CD4-positive, alpha-beta T cell (primary cell): ENCODE results near the gene ZNF655. TPM values are rescaled to one million over a fixed set of nuclear protein-coding genes. Genes with fewer than 3 reads are reported as not detected.

Experiments used
- ATAC-seq: fragments of 200-7000 bp; cut with Tn5 transposase; one replicate; pipeline ENCODE4 v1.10.0; 2022; ENCODE audit warnings: mild to moderate bottlenecking; ENCODE audit not compliant: poor library complexity
- CTCF ChIA-PET: fragments of 350-600 bp; sonication (Branson Sonifier 250); formaldehyde crosslinking; loops from one replicate; lab custom pipeline; 2021; ENCODE audit warnings: antibody characterized with exemption, inconsistent platforms; lab: Charles Lee
- POLR2A ChIA-PET: fragments of 350-600 bp; sonication (Branson Sonifier 250); formaldehyde crosslinking; loops from one replicate; lab custom pipeline; 2021; ENCODE audit warnings: antibody characterized with exemption, inconsistent platforms; lab: Charles Lee
- DNase-seq, 14 experiments: peaks; one replicate each; pipeline ENCODE4 v3.0.0-alpha.2; 2013 to 2020; ENCODE audit warnings: mixed read lengths in 2 of 14
- H3K27ac ChIP-seq, 2 donors: one replicate each; pipeline versions ENCODE4 v1.5.1 to v1.7.0; 2013; ENCODE audit warnings: low read length in 2 of 2, low read depth in 1 of 2, mild to moderate bottlenecking in 1 of 2
- H3K27me3 ChIP-seq, 2 experiments: 1 replicate in 1 of 2; 2 replicates in 1 of 2; pipeline versions ENCODE4 v1.6.1 to v1.7.0; 2013; ENCODE audit warnings: low read length in 2 of 2, control low read depth in 1 of 2, mild to moderate bottlenecking in 1 of 2, moderate library complexity in 1 of 2; ENCODE audit not compliant: insufficient read depth in 2 of 2, control insufficient read depth in 1 of 2
- H3K36me3 ChIP-seq: one replicate; pipeline ENCODE4 v1.6.1; 2013; ENCODE audit warnings: low read length, control low read depth; ENCODE audit not compliant: insufficient read depth
- H3K4me1 ChIP-seq: one replicate; pipeline ENCODE4 v1.6.1; 2013; ENCODE audit warnings: low read length, control low read depth; ENCODE audit not compliant: insufficient read depth
- H3K4me3 ChIP-seq: one replicate; pipeline ENCODE4 v1.5.1; 2013; ENCODE audit warnings: mild to moderate bottlenecking, low read length, moderate library complexity
- H3K9me3 ChIP-seq, 2 experiments: 1 replicate in 1 of 2; 2 replicates in 1 of 2; pipeline versions ENCODE4 v1.6.1 to v1.7.0; 2013; ENCODE audit warnings: low read length in 2 of 2, mild to moderate bottlenecking in 2 of 2, control low read depth in 1 of 2, moderate library complexity in 1 of 2; ENCODE audit not compliant: control insufficient read depth in 1 of 2, insufficient read depth in 1 of 2
- H3K27ac Mint-ChIP-seq: one replicate; pipeline ENCODE4 v1.8.0; 2020; ENCODE audit warnings: mixed read lengths
- H3K27me3 Mint-ChIP-seq: one replicate; pipeline ENCODE4 v1.8.0; 2021; ENCODE audit warnings: mixed read lengths
- H3K36me3 Mint-ChIP-seq: one replicate; pipeline ENCODE4 v1.8.0; 2021; ENCODE audit warnings: low read depth, mixed read lengths
- H3K4me1 Mint-ChIP-seq: one replicate; pipeline ENCODE4 v1.8.0; 2021; ENCODE audit warnings: low read depth, mixed read lengths
- H3K4me3 Mint-ChIP-seq: one replicate; pipeline ENCODE4 v1.8.0; 2020; ENCODE audit warnings: mild to moderate bottlenecking, mixed read lengths
- H3K9me3 Mint-ChIP-seq: one replicate; pipeline ENCODE4 v1.8.0; 2020; ENCODE audit warnings: mixed read lengths
- CTCF ChIP-seq: fragments of 200-600 bp; IDR thresholded peaks from one replicate; pipeline ENCODE4 v1.8.0; 2022; ENCODE audit warnings: antibody characterized with exemption, mild to moderate bottlenecking
- intact Hi-C, 2 experiments: fragments of 100-400 bp; cut with DNase I in 1 of 2; cut with micrococcal nuclease in 1 of 2; formaldehyde crosslinking; loops; one replicate each; pipeline versions ENCODE4 v1.15.1 to v1.9.0; 2023 to 2025; cut with DNase I, micrococcal nuclease
- total RNA-seq, 174 experiments: library from RNA in 2 of 174; stranded (reverse) in 2 of 174; gene quantifications; one replicate each; pipeline ENCODE4 v1.2.3 and lab custom pipeline; 2021 to 2026

Gene ZNF655
- total RNA-seq, 2 experiments from 2014 or later: 145 to 146 TPM

- no peaks in the 10 kb centered on the region for H3K4me1 ChIP-seq
- no peaks in the 10 kb centered on the region for H3K27me3 ChIP-seq
- H3K36me3 ChIP-seq: no peaks in the 10 kb centered on the region
- Mint-ChIP-seq H3K27ac (no peak overlapping the region), H3K4me1 (no peaks in the 10 kb centered on the region), H3K36me3 (no peaks in the 10 kb centered on the region), H3K27me3 (no peaks in the 10 kb centered on the region), H3K9me3 (no peaks in the 10 kb centered on the region), H3K4me3 (no peak overlapping the region)
- POLR2A ChIA-PET: interaction anchor here (0.5 kb wide), 1 partner anchor 250 kb away, joined by 6 read pairs; no protein-coding TSS in a partner anchor
- H3K27ac ChIP-seq: no peak overlapping the region
- ATAC-seq (no peak), DNase-seq (no peak)
- no peaks in the 10 kb centered on the region for H3K9me3 ChIP-seq
- no peak for TF ChIP-seq CTCF
- CTCF ChIA-PET: no interaction called here
- intact Hi-C loops: no loop called here
- H3K4me3 ChIP-seq: no peak overlapping the region
These were observed 47.1 kb downstream of the ZNF655 start for GRCh38 chr7:99605527-99605926.

GRCh38 chr7:99606531-99606930 lies 48.1 kb downstream of the ZNF655 start:
- Histone ChIP-seq H3K27ac (no peak overlapping the region), H3K4me1 (no peaks in the 10 kb centered on the region), H3K36me3 (no peaks in the 10 kb centered on the region), H3K9me3 (no peaks in the 10 kb centered on the region), H3K4me3 (no peak overlapping the region), H3K27me3 (no peaks in the 10 kb centered on the region)
- Mint-ChIP-seq H3K27ac (no peak overlapping the region), H3K9me3 (no peaks in the 10 kb centered on the region), H3K36me3 (no peaks in the 10 kb centered on the region), H3K27me3 (no peaks in the 10 kb centered on the region), H3K4me3 (no peak overlapping the region), H3K4me1 (no peaks in the 10 kb centered on the region)
- DNase-seq (no peak), ATAC-seq (no peak)
- intact Hi-C loops: no loop called here
- POLR2A ChIA-PET: no interaction called here
- CTCF ChIA-PET: no interaction called here
- TF ChIP-seq CTCF: no peak

GRCh38 chr7:99607548-99607947 lies 49.1 kb downstream of the ZNF655 start:
- no peak overlapping the region for H3K27ac Mint-ChIP-seq
- CTCF ChIA-PET: no interaction called here

More at GRCh38 chr7:99607548-99607947, 49.1 kb downstream of the ZNF655 start:
- TF ChIP-seq CTCF: no peak
- no peaks in the 10 kb centered on the region for H3K36me3 Mint-ChIP-seq
- no peaks in the 10 kb centered on the region for H3K36me3 ChIP-seq
- H3K4me1 Mint-ChIP-seq: no peaks in the 10 kb centered on the region
- DNase-seq (no peak), ATAC-seq (no peak)
- H3K4me3 Mint-ChIP-seq: no peak overlapping the region
- no peaks in the 10 kb centered on the region for H3K27me3 ChIP-seq
- H3K27ac ChIP-seq: no peak overlapping the region
- H3K27me3 Mint-ChIP-seq: no peaks in the 10 kb centered on the region
- POLR2A ChIA-PET: no interaction called here
- no peaks in the 10 kb centered on the region for H3K4me1 ChIP-seq
- H3K9me3 ChIP-seq: no peaks in the 10 kb centered on the region
- H3K4me3 ChIP-seq: no peak overlapping the region
- intact Hi-C loops: no loop called here
- no peaks in the 10 kb centered on the region for H3K9me3 Mint-ChIP-seq
